GM12874 (cell line): ENCODE results near the gene CD47.

Experiments
- CTCF ChIP-seq: IDR thresholded peaks from 2 replicates; pipeline ENCODE4 v1.5.1; 2011; ENCODE audit warnings: low read depth, mild to moderate bottlenecking, control low read depth, low read length, moderate library complexity; ENCODE audit not compliant: insufficient read depth

CD47 gene

GRCh38 chr3:108090701-108091497 lies at the start of gene CD47:
CD47 (minus strand) TSS chr3:108091031; CDS start chr3:108090908, 123 bp downstream.
- no peak for TF ChIP-seq CTCF

GRCh38 chr3:108137460-108137814 lies 46.6 kb upstream of the CD47 start:
- no peak for TF ChIP-seq CTCF

- TF ChIP-seq CTCF, result no peak
Measured at GRCh38 chr3:108136561-108137459, 46.0 kb upstream of the CD47 start.

- TF ChIP-seq CTCF, result no peak
Measured at GRCh38 chr3:108134555-108134880, 43.7 kb upstream of the CD47 start.

GRCh38 chr3:108133858-108134554 lies 43.2 kb upstream of the CD47 start:
- no peak for TF ChIP-seq CTCF

- TF ChIP-seq CTCF, result no peak
Measured at GRCh38 chr3:108133048-108133369, 42.2 kb upstream of the CD47 start.

GRCh38 chr3:108131475-108132134 lies 40.8 kb upstream of the CD47 start:
- TF ChIP-seq CTCF, result no peak
